Measurements from ENCODE around the gene DBX1. TPM values are rescaled to one million over a fixed set of nuclear protein-coding genes. Genes with fewer than 3 reads are reported as not detected.
"Not testable (repeated sequence)": the region's sequence is repeated elsewhere in the genome, so short reads cannot be mapped to it uniquely, and the experiment has no call there.

Gene DBX1
- total RNA-seq (ENCODE audit: insufficient read depth, low replicate concordance): not detected

DNA sequence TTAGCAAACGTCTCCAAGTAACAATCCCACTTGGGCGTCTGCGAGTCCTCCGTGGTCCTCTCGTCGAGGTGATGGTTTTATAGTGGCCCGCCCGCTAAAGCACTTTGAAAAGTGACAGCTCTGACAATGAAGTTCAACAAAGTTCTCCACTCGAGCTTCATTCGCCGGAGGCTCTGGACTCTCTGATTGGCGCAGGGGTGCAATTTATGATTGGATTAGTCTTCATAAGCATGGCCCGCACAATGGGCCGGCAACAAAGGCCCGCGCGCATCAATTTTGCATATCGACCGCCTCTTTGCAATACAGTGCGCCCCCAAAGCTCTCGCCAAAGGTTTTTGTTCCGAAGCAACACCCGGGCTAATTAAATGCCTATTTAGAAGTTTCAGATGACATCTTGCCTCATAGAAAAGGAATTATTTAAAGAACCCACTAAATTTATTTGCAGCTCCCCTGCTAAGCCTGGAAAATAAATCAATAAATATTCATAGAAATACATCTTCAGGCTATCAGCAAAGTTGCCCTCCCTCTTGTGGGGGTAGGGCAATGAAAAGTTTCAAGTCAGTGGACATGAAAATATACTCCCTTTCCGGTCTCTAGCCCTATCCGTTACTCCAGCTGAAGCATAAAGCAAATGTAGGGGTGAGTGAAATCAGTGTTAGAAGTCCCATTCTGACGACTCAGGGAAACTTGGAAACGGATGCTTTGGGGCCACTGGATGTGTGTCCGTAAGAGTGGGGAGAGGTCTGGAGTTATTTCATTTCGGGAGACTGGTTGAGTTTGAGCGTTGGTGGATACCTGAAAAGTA is at the start of gene DBX1:
DBX1 (minus strand) TSS at position 51 of the 805 bp plus-strand sequence. CDS start 151 bp downstream, outside the sequence.
- no peak for DNase-seq (ENCODE audit: low spot score)

DNA sequence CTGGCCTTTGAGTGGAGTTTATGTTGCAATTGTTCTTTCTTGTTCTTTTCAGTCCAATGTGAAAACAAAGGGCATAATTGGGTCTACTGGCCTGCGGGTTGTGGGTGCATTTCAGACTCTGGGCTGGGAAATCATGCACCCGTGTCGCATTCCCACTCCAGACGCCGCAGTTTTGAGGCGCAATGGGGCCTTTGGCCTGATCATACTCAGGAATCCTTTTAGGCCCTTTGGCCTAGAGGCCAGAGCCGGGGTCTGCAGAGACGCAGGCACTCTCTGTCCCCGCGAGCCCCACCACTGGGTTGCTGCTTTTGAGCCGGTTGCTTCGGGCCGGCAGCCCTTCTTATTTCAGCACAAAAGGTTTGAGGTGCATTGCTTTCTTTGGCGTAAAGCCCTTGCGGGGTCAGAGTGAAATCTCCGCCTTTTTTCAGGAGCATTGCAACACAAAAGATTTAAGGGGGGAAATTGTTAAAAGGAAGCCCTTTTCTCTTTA is 48.4 kb upstream of the DBX1 start:
- DNase-seq (ENCODE audit: low spot score): no peak

- DNase-seq (ENCODE audit: low spot score): peak; percentile 3
Measured at GRCh38 chr11:20207781-20208621, 47.7 kb upstream of the DBX1 start.

DNA sequence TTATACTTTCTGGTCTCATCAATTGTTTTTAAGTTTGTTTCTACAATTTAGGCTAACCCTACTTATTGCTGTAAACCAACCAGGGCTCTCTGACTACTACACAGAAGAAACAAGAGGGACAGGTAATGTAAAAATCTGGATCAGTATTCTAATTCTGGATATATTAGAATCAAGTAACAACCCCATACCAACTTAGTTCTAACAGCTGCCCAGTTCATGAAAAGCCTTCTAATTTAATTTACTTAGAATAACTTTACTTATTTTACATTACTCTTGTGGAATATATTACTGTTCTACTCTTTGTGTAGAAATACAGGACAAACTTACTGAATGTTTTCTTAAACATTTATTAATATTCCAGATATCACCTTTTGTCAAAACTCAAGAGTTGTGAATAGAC is 45.5 kb upstream of the DBX1 start:
- DNase-seq (ENCODE audit: low spot score): no peak

DNA sequence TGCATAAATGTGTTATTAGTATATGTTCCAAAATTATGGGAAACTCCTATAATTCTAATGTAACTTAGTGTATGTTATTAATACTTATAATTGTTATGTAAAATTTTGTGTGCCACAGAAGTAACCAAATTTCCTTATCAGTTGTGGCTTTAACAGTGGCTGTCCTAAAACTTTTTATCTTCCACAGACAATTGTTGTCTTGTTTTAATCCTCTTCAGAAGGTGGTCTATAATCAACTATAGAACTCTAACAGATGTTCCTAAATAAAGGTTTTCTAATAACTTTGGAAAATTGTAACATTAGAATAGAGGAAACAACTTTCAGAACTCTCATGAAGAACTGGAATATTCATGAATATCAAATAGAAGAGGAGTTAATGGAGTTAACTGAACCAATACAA is 44.4 kb upstream of the DBX1 start:
- no peak for DNase-seq (ENCODE audit: low spot score)

DNA sequence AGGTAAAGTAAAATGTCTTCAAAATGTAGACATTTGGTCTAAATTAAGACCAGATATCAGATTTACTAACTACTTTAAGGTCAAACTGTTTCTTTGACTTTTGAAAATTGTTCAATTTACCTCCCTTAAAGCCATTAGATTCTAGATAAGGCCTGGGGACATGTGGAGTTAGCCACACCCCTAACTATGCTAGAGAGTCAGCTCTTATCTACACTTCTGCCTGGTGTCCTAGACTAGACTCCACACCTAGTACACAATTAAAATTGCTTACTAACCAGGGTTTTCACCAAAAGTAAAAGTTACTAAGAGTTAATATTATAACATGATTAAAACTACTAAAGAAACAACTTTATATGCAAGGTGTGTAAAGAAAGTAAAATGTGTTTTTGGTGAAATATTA is 43.6 kb upstream of the DBX1 start:
- DNase-seq (ENCODE audit: low spot score): no peak

DNA sequence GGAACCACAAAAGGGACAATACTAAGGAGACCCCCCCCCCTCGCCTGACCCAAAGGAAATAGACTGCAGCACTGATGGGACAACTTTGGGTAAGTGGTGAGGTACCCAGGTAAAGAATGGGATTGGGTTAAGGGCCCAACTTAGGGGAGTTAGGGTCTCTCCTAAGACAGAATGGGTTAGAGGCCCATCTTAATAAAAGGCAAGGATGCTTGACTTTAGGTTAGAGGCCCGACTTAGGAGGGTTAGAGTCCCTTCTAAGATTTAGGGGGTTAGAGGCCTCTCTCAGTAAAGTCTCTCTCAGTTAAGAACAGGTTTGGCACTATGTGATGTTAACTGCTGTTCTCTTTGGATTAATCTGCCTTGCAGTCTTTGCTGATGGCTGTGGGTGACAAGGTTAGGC is 41.0 kb upstream of the DBX1 start:
- no peak for DNase-seq (ENCODE audit: low spot score)

DNA sequence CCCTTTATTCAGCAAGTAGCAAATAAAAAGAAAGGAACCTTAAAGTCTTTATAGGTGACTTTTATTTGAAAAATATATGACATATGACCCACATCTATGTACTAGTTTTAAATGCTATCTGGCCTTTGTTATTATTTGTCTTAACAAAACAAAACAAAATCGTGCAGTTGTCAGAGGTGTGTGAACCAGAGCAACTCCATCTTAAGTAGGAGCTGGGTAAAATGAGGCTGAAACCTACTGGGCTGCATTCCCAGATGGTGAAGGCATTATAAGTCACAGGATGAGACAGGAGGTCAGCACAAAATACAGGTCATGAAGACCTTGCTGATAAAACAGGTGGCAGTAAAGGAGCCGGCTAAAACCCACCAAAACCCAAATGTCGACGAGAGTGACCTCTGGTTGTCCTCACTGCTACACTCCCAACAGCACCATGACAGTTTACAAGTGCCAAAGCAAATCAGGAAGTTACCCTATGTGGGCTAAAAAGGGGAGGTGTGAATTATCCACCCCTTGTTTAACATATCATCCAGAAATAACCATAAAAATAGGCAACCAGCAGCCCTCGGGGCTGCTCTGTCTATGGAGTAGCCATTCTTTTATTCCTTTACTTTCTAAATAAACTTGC is 40.2 kb upstream of the DBX1 start:
- not testable (repeated sequence) for DNase-seq (ENCODE audit: low spot score)

GRCh38 chr11:20197881-20198280 is 37.6 kb upstream of the DBX1 start:
- DNase-seq (ENCODE audit: low spot score): no peak

- DNase-seq (ENCODE audit: low spot score): no peak
Measured at GRCh38 chr11:20194470-20194869, 34.2 kb upstream of the DBX1 start.

DNA sequence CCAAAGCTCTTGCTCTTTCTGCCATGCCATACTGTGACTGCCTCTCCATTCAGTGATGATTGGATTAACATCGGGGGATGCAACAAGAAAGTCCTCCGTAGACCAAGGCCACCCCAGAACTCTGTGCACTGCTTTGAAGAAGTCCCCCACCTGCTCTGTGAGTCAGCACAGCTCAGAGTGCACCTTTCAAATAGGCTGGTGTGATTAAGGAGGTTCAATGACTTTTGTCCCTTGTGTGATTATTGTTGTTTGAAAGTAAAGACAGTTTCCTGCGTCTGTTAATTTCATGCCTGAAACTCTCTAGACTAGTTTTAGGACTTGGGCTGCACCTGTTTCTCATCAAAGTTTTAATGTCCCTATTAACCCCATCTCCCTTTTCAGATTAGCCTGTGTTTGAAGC is 33.0 kb upstream of the DBX1 start:
- DNase-seq (ENCODE audit: low spot score): no peak

GRCh38 chr11:20192641-20193040 is 32.4 kb upstream of the DBX1 start:
- no peak for DNase-seq (ENCODE audit: low spot score)

- no peak for DNase-seq (ENCODE audit: low spot score)
Measured at GRCh38 chr11:20192151-20192550, 31.9 kb upstream of the DBX1 start.

DNA sequence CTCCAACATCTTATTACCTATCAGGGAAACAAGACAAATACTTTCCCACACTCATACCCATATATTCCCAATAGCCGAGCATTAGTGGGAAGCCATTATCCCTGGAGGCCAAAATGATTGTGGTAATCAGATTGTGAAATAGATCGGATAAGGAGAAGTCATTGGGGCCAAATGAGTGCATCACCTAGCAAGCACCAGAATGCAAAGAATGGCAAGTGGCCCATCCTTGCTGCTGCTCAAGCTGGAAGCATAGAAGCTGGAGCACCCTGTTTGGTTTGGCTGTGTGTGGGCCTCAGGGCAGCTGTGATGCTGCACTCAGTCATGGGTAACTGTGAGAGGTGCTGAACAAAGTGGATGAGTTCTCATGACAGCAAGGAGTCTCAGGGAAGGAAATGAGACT is 18.7 kb upstream of the DBX1 start:
- DNase-seq (ENCODE audit: low spot score): no peak

GRCh38 chr11:20177136-20177535 is 16.9 kb upstream of the DBX1 start:
- no peak for DNase-seq (ENCODE audit: low spot score)

GRCh38 chr11:20172721-20173447 is 12.6 kb upstream of the DBX1 start:
- DNase-seq (ENCODE audit: low spot score): no peak

- no peak for DNase-seq (ENCODE audit: low spot score)
Measured at GRCh38 chr11:20163783-20164481, 3.7 kb upstream of the DBX1 start.

- peak; percentile 21 for DNase-seq (ENCODE audit: low spot score)
Measured at GRCh38 chr11:20162824-20163782, 2.8 kb upstream of the DBX1 start.

DNA sequence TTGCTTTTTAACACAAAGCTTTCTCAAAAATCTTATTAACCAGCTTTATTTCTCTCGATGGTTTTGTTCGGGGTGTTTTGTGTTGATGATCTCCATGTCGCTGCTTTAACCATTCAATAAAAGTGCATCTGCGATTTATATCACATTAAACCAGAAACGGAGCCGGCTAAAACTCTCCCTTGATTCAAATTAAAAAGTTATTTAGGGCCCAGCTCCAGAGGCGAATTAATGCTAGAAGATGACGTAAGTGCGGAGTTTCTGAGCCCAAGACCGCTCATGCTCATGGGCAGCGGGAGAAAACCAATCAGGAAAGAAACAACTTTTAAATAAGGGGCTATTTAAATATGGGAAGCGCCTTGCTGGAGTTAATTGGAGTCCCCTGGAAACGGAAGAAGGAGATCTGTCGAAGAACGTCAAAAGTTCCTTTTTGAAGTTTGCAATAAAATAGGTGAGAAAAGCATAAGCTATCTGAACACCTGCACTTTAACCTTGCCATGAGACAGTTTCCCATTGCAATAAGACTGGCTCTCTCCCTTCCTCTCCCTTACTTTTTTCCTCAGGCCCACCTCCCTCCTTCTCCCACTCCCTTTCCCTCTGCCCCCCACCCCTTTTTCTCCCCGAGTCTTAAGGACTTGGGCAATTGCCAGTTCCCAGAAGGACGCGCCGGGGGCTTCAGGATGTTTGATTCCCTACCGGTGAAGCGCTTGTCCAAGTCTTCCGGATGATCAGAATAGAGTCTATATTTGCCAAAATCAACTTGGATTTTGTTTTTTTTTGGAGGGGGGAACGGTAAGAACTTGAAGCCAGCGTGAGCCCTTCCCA is 1.9 kb upstream of the DBX1 start:
- no peak for DNase-seq (ENCODE audit: low spot score)

All from umbilical cord (tissue), 2 donors.